ES-I3 (cell line): Measurements from ENCODE around the gene SHPK.

Experiments
- H3K36me3 ChIP-seq: 2 replicates; pipeline ENCODE4 v1.6.1; 2013; ENCODE audit warnings: mild to moderate bottlenecking, low read length, control low read depth, moderate library complexity; ENCODE audit not compliant: insufficient read depth
- H3K4me1 ChIP-seq: 2 replicates; pipeline ENCODE4 v1.6.1; 2013; ENCODE audit warnings: mild to moderate bottlenecking, control low read depth, low read length; ENCODE audit not compliant: insufficient read depth
- H3K9ac ChIP-seq: 2 replicates; pipeline ENCODE4 v1.6.1; 2013; ENCODE audit warnings: low read depth, mild to moderate bottlenecking, low read length, moderate library complexity
- H3K9me3 ChIP-seq: 2 replicates; pipeline ENCODE4 v1.6.1; 2013; ENCODE audit warnings: mild to moderate bottlenecking, low read length, moderate library complexity; ENCODE audit not compliant: control insufficient read depth, insufficient read depth

Gene SHPK

GRCh38 chr17:3656353-3656752 is 20.3 kb upstream of the SHPK start:
- H3K9me3 ChIP-seq, result no peaks in the 10 kb centered on the region
- H3K36me3 ChIP-seq, result no peaks in the 10 kb centered on the region; the same call in 1 of the 2 replicates
- H3K4me1 ChIP-seq, result no peaks in the 10 kb centered on the region; the same call in 1 of the 2 replicates
- H3K9ac ChIP-seq, result no peak overlapping the region

GRCh38 chr17:3655766-3656165 is 19.7 kb upstream of the SHPK start:
- no peaks in the 10 kb centered on the region; the same call in 1 of the 2 replicates for H3K4me1 ChIP-seq

GRCh38 chr17:3647769-3648555 is 11.9 kb upstream of the SHPK start:
- Histone ChIP-seq H3K36me3 (no peaks in the 10 kb centered on the region; the same call in 1 of the 2 replicates), H3K9me3 (no peaks in the 10 kb centered on the region), H3K4me1 (no peaks in the 10 kb centered on the region), H3K9ac (no peak overlapping the region)

More at GRCh38 chr17:3655766-3656165, 19.7 kb upstream of the SHPK start:
- no peaks in the 10 kb centered on the region for H3K36me3 ChIP-seq
- H3K9ac ChIP-seq, result no peak overlapping the region
- no peaks in the 10 kb centered on the region for H3K9me3 ChIP-seq

- H3K9ac ChIP-seq, result no peak overlapping the region; the same call in 1 of the 2 replicates
- peaks cover 4% of the 10 kb centered on the region for H3K36me3 ChIP-seq
- no peaks in the 10 kb centered on the region for H3K9me3 ChIP-seq
- no peaks in the 10 kb centered on the region for H3K4me1 ChIP-seq
Measured at GRCh38 chr17:3647251-3647650, 11.2 kb upstream of the SHPK start.

GRCh38 chr17:3645310-3645709 is 9.3 kb upstream of the SHPK start:
- Histone ChIP-seq H3K36me3 (peaks cover 4% of the 10 kb centered on the region), H3K9me3 (no peaks in the 10 kb centered on the region), H3K4me1 (no peaks in the 10 kb centered on the region; the same call in 1 of the 2 replicates), H3K9ac (no peak overlapping the region)

- Histone ChIP-seq H3K9me3 (no peaks in the 10 kb centered on the region), H3K36me3 (peaks cover 4% of the 10 kb centered on the region), H3K9ac (no peak overlapping the region), H3K4me1 (no peaks in the 10 kb centered on the region; the same call in 1 of the 2 replicates)
Measured at GRCh38 chr17:3643889-3644349, 7.9 kb upstream of the SHPK start.

- no peaks in the 10 kb centered on the region; the same call in 1 of the 2 replicates for H3K4me1 ChIP-seq
Measured at GRCh38 chr17:3641717-3642486, 5.9 kb upstream of the SHPK start.

GRCh38 chr17:3641014-3641413 is 5.0 kb upstream of the SHPK start:
- Histone ChIP-seq H3K4me1 (no peaks in the 10 kb centered on the region; the same call in 1 of the 2 replicates), H3K36me3 (peaks cover 4% of the 10 kb centered on the region), H3K9me3 (no peaks in the 10 kb centered on the region), H3K9ac (no peak overlapping the region)

More at GRCh38 chr17:3641717-3642486, 5.9 kb upstream of the SHPK start:
- Histone ChIP-seq H3K36me3 (peaks cover 4% of the 10 kb centered on the region), H3K9ac (no peak overlapping the region), H3K9me3 (no peaks in the 10 kb centered on the region)

GRCh38 chr17:3639981-3640596 is 4.0 kb upstream of the SHPK start:
- H3K4me1 ChIP-seq, result no peaks in the 10 kb centered on the region; the same call in 1 of the 2 replicates
- H3K9me3 ChIP-seq, result no peaks in the 10 kb centered on the region
- H3K9ac ChIP-seq, result no peak overlapping the region
- H3K36me3 ChIP-seq, result peaks cover 4% of the 10 kb centered on the region; the same call in 1 of the 2 replicates

GRCh38 chr17:3636908-3637373 is 891 bp upstream of the SHPK start:
- H3K4me1 ChIP-seq, result no peaks in the 10 kb centered on the region; the same call in 1 of the 2 replicates
- no peaks in the 10 kb centered on the region; the same call in 1 of the 2 replicates for H3K36me3 ChIP-seq
- no peaks in the 10 kb centered on the region for H3K9me3 ChIP-seq
- peak overlapping the region; percentile 99 for H3K9ac ChIP-seq

GRCh38 chr17:3635474-3636153 is 436 bp downstream of the SHPK start:
- Histone ChIP-seq H3K9me3 (no peaks in the 10 kb centered on the region), H3K4me1 (no peaks in the 10 kb centered on the region; the same call in 1 of the 2 replicates), H3K9ac (peak overlapping the region; percentile 99), H3K36me3 (no peaks in the 10 kb centered on the region; the same call in 1 of the 2 replicates)

GRCh38 chr17:3632287-3632686 is 3.8 kb downstream of the SHPK start:
- Histone ChIP-seq H3K9ac (no peak overlapping the region), H3K9me3 (no peaks in the 10 kb centered on the region), H3K4me1 (no peaks in the 10 kb centered on the region), H3K36me3 (no peaks in the 10 kb centered on the region; the same call in 1 of the 2 replicates)

GRCh38 chr17:3630781-3631180 is 5.3 kb downstream of the SHPK start:
- Histone ChIP-seq H3K36me3 (no peaks in the 10 kb centered on the region; the same call in 1 of the 2 replicates), H3K4me1 (no peaks in the 10 kb centered on the region), H3K9me3 (no peaks in the 10 kb centered on the region), H3K9ac (no peak overlapping the region)
